ENCODE measurements around the gene ANKFN1.

The ANKFN1 gene

DNA sequence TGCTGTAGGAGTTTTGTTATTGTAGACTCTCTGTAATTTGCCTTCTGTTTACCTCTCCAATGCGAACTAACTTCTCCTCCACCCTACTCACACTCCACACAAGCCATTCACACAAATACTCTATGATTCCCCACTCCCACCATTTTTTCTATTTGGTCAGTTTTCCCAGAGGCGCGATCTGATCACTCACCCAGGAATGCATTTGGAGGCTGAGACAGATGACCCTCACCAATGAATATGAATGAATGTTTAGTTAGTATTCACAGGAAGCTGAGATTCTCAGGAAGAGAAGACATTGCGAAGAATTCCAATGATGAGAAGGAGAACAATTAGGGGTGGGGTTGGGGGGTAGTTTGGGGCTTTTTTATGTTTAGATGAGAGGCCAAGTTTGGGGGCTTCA is 10.5 kb upstream of the ANKFN1 start:
- no peak for DNase-seq (ENCODE audit: low read depth)
- TF ChIP-seq, protein P1, sequence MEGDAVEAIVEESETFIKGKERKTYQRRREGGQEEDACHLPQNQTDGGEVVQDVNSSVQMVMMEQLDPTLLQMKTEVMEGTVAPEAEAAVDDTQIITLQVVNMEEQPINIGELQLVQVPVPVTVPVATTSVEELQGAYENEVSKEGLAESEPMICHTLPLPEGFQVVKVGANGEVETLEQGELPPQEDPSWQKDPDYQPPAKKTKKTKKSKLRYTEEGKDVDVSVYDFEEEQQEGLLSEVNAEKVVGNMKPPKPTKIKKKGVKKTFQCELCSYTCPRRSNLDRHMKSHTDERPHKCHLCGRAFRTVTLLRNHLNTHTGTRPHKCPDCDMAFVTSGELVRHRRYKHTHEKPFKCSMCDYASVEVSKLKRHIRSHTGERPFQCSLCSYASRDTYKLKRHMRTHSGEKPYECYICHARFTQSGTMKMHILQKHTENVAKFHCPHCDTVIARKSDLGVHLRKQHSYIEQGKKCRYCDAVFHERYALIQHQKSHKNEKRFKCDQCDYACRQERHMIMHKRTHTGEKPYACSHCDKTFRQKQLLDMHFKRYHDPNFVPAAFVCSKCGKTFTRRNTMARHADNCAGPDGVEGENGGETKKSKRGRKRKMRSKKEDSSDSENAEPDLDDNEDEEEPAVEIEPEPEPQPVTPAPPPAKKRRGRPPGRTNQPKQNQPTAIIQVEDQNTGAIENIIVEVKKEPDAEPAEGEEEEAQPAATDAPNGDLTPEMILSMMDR (IDR thresholded peaks at IDR 0.05; ENCODE audit: control insufficient read depth, insufficient read depth, low read depth, low read length, missing control alignments) = no peak
- H3K4me3 ChIP-seq (ENCODE audit: control insufficient read depth, low read depth, low read length) = no peak overlapping the region

DNA sequence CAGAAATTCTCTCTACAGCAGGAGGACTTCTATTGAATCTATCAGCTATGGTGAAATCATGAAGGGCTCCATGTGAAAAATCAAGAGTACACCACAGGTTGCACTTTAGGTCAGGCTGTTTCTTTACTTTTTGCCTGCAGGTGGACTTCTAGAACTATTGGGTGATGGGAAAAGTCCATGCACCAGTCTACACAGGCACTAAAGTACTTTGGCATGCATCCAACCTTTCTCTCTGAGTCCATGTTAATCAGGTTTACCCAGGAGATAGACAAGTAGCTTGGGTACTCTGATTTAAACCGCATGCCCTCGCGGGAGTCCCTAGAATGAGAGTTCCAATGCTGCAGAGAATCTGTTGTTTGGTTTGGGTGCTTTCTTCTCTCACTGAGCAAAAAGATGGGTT is 9.1 kb upstream of the ANKFN1 start:
- no peak for DNase-seq (ENCODE audit: low read depth)
- no peak overlapping the region for H3K4me3 ChIP-seq (ENCODE audit: control insufficient read depth, low read depth, low read length)
- TF ChIP-seq, protein P1 (IDR thresholded peaks at IDR 0.05; ENCODE audit: control insufficient read depth, insufficient read depth, low read depth, low read length, missing control alignments) = no peak

DNA sequence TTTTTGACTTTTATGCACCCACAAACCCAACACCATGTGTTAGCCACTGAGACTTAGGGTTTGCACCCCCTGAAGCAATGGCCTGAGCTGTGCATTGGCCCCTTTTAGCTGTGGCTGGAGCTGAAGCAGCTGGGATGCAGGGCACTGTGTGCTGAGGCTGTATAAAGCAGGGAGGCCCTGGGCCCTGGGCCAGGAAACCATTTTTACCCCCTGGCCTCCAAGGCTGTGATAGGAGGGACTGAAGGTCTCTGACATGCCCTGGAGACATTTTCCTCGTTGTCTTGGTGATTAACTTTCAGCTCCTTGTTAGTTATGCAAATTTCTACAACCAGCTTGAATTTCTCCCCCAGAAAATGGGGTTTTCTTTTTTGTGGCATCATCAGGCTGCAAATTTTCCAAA is 6.7 kb upstream of the ANKFN1 start:
- no peak overlapping the region for H3K4me3 ChIP-seq (ENCODE audit: control insufficient read depth, low read depth, low read length)
- TF ChIP-seq, protein P1 (IDR thresholded peaks at IDR 0.05; ENCODE audit: control insufficient read depth, insufficient read depth, low read depth, low read length, missing control alignments) = no peak
- DNase-seq (ENCODE audit: low read depth) = no peak

DNA sequence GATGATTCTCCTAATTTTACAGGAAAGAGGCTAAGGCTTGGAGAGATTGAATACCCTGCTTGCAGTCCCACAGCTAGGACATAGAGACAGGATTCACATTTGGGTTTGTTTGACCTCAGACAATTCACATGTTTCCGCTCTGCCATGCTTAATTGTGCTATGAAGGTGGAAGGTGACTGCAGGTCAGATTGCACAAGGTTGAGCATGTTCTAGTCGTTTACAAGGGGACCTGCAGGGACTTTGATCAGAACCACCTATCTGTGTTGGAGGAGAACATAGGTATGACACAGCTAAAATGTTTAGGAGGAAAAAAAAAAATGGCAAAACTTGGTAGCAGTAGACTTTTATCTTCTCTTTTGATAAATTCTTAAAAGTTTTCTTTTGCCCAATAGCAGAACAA is 4.9 kb upstream of the ANKFN1 start:
- TF ChIP-seq, protein P1 (IDR thresholded peaks at IDR 0.05; ENCODE audit: control insufficient read depth, insufficient read depth, low read depth, low read length, missing control alignments) = no peak
- no peak overlapping the region for H3K4me3 ChIP-seq (ENCODE audit: control insufficient read depth, low read depth, low read length)
- no peak for DNase-seq (ENCODE audit: low read depth)

DNA sequence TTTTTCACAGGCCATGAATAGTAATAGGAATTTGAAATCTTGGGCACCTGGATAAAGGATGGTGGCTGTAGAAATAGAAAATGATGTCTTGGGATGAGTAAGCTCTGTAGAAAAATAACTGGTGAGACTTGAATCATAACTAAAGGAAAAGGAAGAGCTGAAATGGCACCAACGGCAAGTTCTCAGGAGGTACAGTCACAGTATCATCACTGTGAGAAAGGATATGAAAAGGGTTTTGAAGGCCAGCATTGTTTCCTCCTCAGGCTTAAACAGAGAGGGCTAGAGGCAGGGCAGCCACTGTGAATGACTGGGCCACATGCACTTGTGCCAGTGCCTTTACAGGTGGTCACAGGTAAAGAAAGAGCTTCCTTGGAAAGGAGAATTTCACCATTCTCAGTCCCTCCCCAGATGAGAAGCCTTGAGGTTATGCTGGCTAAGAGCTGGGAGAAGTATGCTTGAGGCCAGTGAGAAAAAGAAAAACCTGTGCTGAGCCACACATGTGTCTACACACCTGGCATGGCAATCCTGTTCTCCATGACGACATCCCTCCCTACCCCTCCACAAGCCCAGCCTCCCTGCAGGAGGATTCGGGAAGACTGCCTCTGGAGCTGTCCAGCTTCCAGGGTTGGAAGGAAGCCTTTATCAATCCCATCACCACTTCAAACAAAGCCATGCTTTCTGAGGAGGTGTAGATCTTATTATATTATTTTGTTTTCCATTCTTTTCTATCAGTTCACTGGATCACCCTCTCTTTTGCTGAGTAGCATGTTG is 3.8 kb upstream of the ANKFN1 start:
- TF ChIP-seq, protein P1 (IDR thresholded peaks at IDR 0.05; ENCODE audit: control insufficient read depth, insufficient read depth, low read depth, low read length, missing control alignments) = no peak
- no peak for DNase-seq (ENCODE audit: low read depth)
- H3K4me3 ChIP-seq (ENCODE audit: control insufficient read depth, low read depth, low read length) = no peak overlapping the region

DNA sequence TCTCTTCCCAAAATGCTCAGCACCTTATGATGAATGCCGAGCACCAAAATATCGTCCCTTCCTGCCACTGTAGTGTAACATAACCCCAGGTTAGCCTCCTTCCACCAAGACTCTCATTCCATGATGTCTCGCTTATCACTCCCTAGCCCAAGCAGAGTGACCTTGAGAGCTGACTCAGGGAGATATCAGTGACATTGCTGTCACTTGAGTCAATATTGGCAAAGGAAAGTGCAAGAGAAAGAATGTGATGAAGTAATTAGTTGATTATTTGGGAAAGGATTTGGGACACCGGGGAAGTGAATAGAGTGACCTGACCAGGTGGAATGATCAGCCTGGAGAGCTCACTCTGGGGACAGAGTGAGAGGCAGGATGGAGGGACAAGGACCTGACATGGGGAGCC is 2.6 kb upstream of the ANKFN1 start:
- no peak overlapping the region for H3K4me3 ChIP-seq (ENCODE audit: control insufficient read depth, low read depth, low read length)
- TF ChIP-seq, protein P1 (IDR thresholded peaks at IDR 0.05; ENCODE audit: control insufficient read depth, insufficient read depth, low read depth, low read length, missing control alignments) = no peak
- DNase-seq (ENCODE audit: low read depth) = no peak
